Gastrocnemius medialis (tissue), 4 donors: ENCODE data around the gene CCSER2.

ENCODE experiments used
- CTCF ChIP-seq, 5 experiments: fragments of 450-650 bp in 3 of 5; fragments of 200-600 bp in 2 of 5; sonication (generic) in 2 of 5; IDR thresholded peaks in 4 of 5; conservative IDR thresholded peaks in 1 of 5; 1 replicate in 4 of 5; 2 replicates in 1 of 5; pipeline ENCODE4 v1.5.1; 2016 to 2019; ENCODE audit warnings: antibody characterized with exemption in 5 of 5, mild to moderate bottlenecking in 3 of 5, moderate library complexity in 3 of 5
- POLR2A ChIP-seq, 2 donors: fragments of 450-650 bp; IDR thresholded peaks; one replicate each; pipeline ENCODE4 v1.6.1; 2017; ENCODE audit warnings: antibody characterized with exemption in 2 of 2, mild to moderate bottlenecking in 2 of 2, moderate library complexity in 2 of 2

GRCh38 chr10:84493951-84494848, 165.8 kb downstream of the CCSER2 start:
- no peak for TF ChIP-seq CTCF (IDR thresholded peaks at IDR 0.05 in 4 of 5, conservative IDR thresholded peaks at IDR 0.05 in 1 of 5)
- no peak for TF ChIP-seq POLR2A (IDR thresholded peaks at IDR 0.05)
